HG03039 (cell line): ENCODE data around the gene RNF175.

Experiments
- ATAC-seq: cut with Tn5 transposase; IDR thresholded peaks from one replicate; pipeline ENCODE4 v1.9.1; 2021; ENCODE audit warnings: mild to moderate bottlenecking, moderate library complexity; ENCODE audit not compliant: unreplicated experiment

The RNF175 gene

DNA sequence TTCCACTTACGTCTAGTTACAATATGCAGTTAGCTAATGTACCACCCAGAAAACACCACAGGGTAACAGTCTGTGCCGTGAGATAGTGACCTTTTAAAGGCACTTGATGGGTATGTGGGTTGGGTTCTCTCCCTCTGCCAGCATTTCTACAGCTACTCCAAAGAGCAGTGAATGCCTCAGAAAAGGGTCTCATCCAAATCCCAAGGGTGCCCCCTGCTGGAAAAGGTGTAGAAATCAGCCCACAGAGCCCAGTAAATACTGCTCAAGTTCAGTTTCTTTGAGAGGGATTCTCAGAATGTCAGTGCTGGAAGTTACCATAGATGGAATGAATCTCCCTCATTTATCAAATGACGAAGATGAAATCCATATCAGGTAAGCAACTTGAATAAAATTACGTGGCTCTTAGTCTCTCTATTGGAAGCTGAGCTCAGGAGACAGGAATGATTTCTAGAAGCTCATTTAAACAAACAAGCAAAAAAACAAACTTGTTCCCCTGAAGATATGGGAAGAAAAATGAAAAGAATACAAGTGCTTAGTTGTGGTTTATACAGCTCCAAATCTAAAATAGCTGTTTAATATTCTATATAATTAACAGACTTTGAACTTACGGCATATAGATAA lies 9.5 kb downstream of the RNF175 start:
- ATAC-seq = peak; percentile 85

DNA sequence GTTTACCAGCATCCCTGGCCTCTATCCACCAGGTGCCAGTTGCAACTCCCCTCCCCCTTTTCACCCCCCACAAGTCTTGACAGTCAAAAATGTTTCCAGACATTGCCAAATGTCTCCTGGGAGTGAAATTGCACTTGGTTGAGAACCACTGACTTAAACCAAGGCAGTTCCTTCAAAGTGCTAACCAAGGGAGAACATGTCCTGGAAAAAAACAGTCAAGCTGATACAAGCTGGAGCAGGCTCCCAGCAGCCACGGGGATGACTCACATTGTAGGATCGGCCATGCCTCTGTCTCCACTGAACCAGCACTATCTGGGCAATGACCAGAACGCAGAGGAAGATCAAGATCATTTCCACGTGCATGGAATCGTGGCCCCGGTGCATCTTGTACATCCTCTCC lies 11.4 kb downstream of the RNF175 start:
- ATAC-seq = no peak

DNA sequence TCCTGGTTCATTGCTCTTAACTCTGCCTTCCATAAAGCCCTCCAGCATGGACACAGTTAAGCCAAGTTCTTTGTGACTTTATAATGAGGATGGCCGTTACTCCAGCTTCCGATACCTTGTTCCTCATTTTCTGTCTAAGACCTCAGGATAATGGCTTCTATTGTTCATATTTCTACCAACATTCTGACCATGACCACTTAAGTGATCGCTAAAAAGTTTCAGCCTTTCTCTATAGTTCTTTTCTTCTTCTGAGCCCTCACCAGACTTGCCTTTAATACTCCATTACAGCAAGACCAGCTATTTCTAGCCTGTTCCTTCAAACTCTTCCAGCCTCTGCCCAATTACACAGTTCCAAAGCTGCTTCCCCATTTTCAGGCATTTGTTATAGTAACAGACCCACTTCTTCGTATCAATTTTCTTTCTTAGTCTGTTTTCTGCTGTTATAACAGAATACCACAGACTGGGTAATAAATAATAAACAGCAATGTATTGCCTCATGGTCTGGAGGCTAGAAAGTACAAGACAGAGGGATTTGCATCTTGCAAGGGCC lies 12.3 kb downstream of the RNF175 start:
- no peak for ATAC-seq

- ATAC-seq = no peak
Measured at GRCh38 chr4:153745651-153746050, 14.2 kb downstream of the RNF175 start.

DNA sequence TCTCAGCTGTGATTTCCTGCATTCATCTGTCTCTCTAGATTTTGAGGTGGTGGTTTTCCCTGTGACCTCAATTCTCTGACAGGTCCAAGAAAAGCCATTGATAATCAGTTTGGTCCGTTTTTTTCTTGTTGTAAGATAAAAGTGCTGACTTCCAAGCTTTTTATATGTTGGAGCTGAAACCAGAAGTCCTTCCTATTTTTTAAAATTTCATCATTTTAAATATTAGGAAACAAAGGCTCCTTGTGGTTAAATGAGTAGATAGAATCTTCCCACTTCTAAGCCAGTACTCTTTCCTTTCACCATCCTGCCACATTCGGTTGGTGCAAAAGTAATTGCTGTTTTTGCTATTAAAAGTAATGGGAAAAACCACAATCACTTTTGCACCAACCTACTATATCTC lies 18.3 kb downstream of the RNF175 start:
- ATAC-seq = no peak

DNA sequence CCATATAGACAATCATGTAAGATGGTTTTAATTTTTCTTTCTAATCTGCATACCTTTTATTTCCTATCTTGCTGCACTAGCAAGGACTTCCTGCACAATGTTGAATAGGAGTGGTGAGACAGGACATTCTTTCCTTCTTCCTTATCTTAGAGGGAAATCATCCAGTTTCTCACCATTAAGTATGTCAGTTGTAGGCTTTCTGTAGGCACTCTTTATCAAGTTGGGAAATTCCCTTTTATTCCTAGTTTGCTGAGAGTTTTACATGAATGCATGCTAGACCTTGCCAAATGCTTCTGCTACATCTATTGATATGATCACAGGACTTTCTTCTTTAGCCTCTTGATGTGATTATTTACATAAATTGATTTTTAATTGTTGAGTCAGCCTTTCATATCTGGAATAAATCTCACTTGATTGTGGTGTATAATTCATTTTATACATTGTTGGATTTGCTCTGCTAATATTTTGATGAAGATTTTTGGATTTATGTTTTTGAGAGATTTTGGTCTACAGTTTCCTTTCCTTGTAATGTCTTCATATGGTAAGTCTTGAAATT lies 23.8 kb downstream of the RNF175 start:
- ATAC-seq = no peak

DNA sequence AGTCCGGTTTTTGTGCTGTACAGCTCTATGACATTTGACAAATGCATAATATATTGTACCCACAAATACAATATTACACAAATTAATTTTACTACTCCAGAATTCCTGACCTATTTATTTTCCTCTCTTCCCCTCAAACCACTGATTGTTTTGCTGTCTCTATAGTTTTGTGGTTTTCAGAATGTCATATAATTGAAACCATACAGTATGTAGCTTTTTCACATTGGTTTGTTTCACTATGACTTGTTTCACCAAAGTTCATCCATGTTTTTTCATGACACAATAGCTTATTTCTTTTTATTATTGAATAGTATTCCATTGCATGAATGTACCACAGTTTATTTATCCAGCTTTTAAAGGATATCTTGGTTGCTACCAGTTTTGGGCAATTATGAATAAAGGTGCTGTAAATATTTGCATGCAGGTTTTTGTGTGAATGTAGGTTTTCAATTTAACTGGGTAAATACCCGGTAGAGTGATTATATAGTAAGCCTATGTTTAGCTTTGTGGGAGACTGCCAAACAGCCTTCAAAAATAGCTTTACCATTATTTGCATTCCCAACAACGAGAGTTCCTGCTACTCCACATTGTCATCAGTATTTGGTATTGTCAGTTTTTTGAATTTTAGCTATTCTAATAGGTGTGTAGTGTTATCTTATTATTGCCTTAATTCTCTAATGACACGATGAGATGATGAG lies 25.9 kb downstream of the RNF175 start:
- ATAC-seq = peak; percentile 62

DNA sequence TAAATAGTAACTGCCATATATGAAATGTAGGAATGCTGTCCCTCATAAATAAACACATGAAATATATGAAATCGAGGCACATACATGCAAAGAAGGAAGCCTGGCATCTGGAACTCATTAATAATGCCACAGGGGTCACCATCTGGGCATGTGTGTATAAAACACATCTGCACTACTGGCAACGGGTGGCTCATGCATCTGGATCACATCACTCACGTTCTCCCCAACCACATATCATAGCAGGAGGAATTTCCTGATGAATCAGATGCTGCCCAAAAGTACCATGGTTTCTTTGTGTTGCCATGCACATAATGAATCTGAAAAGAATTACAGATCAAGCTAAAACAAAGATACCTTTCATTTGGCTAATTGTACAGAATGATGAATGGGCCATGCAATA lies 28.6 kb downstream of the RNF175 start:
- no peak for ATAC-seq

DNA sequence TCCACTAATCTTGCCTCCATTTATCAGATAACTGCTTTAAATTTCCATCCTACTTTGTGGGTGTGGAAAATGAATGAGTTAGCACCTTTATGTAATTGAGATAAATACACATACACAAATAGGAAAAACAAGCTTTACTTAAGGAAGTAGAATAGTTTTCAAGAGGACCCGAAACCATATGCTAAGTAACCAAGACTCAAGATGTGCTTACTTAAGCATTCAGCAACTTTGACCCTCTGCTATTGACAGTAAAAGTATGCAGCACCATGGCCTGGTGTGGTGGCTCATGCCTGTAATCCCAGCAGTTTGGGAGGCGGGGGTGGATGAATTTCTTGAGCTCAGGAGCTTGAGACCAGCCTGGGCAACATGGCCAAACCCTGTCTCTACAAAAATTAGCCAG lies 29.9 kb downstream of the RNF175 start:
- no peak for ATAC-seq

- ATAC-seq = no peak
Measured at GRCh38 chr4:153728660-153729059, 31.2 kb downstream of the RNF175 start.

DNA sequence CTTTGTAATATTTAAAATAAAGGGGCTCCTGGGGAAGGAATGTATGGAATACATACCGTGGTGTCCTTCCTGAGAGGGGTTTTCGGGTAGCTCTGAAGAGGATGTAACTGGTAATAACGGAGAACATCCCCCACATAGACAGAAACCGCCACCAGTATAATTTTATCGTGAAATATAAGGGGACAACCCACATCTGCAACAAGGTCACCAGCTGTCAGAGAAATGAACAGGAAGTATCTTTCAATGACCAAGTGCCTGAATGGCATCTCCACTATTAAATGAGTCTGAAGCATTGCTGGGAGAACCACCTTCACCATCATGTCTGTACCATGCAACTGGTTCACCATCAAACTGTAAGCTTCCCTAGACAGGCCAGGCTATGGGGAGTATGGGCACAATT lies 31.7 kb downstream of the RNF175 start:
- ATAC-seq = no peak

GRCh38 chr4:153725831-153726154 lies 34.0 kb downstream of the RNF175 start:
- ATAC-seq = no peak

GRCh38 chr4:153725136-153725830 lies 34.5 kb downstream of the RNF175 start:
- ATAC-seq = no peak

DNA sequence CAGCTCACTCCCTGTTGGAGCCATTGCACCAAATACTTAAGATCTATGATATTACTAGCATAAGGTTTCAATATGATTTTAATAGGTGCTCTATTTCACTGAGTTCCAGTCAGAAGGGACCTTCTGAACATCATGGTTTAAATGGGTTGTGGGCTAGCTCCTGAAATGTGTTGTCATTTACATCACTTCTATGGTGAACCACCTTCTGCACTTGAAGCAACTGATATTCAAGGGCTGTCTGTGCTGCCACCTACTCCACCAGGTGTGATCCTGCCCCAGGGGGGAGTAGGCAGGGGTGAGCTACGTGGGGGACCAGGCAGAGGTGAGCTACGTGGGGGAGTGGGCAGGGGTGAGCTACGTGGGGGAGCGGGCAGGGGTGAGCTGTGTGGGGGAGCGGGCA lies 35.2 kb downstream of the RNF175 start:
- ATAC-seq = no peak

- no peak for ATAC-seq
Measured at GRCh38 chr4:153722036-153722435, 37.8 kb downstream of the RNF175 start.

- ATAC-seq = no peak
Measured at GRCh38 chr4:153713866-153714646, 45.8 kb downstream of the RNF175 start.

DNA sequence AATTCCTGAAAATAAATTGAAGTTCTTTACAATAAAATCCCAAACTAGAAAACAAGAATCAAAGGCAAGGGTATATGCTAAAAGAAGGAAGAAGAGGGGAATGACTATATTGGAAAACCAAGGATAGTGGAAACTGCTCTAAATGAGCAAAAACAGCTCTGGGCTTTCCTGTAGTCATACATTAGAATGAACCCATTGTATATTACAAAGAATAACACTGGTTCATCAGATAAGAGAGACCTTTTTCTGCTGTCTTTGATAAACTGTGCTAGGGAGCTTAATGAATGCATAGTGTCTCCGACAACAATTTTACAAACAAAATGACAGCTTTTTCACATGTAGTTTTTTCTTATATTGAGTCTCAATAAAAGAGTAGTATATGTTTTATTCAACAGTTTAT lies 49.1 kb downstream of the RNF175 start:
- no peak for ATAC-seq

- no peak for ATAC-seq
Measured at GRCh38 chr4:153706519-153706918, 53.3 kb downstream of the RNF175 start.

- peak; percentile 62 for ATAC-seq
Measured at GRCh38 chr4:153705743-153706468, 53.9 kb downstream of the RNF175 start.

- ATAC-seq = no peak
Measured at GRCh38 chr4:153704522-153704921, 55.3 kb downstream of the RNF175 start.
